C4-2B (cell line): ENCODE data around the gene L1TD1.
"Not testable (repeated sequence)": the region's sequence is repeated elsewhere in the genome, so short reads cannot be mapped to it uniquely, and the experiment has no call there.

Experiments
- H3K27ac ChIP-seq: fragments of 450-650 bp; 2 replicates; pipeline ENCODE4 v1.5.1; 2017
- CTCF ChIP-seq: fragments of 450-650 bp; conservative IDR thresholded peaks from 2 replicates; pipeline ENCODE4 v1.5.1; 2017; ENCODE audit warnings: mild to moderate bottlenecking
- ZFX ChIP-seq: fragments of 450-650 bp; IDR thresholded peaks from 2 replicates; pipeline ENCODE4 v1.6.1; 2017

L1TD1 gene

GRCh38 chr1:62210960-62211359, 16.3 kb downstream of the L1TD1 start:
- TF ChIP-seq ZFX (no peak), CTCF (no peak)
- H3K27ac ChIP-seq = no peak overlapping the region

- TF ChIP-seq ZFX (no peak), CTCF (no peak)
- no peak overlapping the region for H3K27ac ChIP-seq
These were observed 17.8 kb downstream of the L1TD1 start for GRCh38 chr1:62212411-62212810.

GRCh38 chr1:62213075-62213914, 18.6 kb downstream of the L1TD1 start:
- no peak for TF ChIP-seq ZFX
- no peak for TF ChIP-seq CTCF

DNA sequence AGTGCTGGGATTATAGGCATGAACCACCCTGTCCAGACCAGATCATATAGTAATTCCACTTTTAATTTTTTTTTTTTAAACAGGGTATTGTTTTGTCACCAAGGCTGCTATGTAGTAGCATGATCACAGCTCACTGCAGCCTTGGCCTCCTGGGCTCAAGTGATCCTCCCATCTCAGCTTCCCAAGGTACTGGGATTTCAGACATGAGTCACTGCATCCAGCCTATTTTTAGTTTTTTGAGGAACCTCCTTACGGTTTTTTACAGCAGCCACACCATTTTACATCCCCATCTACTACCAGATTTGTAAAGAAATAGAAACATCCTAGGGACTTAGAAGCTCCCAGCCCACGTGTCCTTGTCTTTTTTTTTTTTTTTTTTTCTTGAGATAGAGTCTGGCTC, 24.0 kb downstream of the L1TD1 start:
- no peak for TF ChIP-seq CTCF
- TF ChIP-seq ZFX = no peak
- H3K27ac ChIP-seq = no peak overlapping the region

More at GRCh38 chr1:62213075-62213914, 18.6 kb downstream of the L1TD1 start:
- no peak overlapping the region for H3K27ac ChIP-seq

GRCh38 chr1:62220456-62220855, 25.8 kb downstream of the L1TD1 start:
- H3K27ac ChIP-seq = not testable (repeated sequence)

DNA sequence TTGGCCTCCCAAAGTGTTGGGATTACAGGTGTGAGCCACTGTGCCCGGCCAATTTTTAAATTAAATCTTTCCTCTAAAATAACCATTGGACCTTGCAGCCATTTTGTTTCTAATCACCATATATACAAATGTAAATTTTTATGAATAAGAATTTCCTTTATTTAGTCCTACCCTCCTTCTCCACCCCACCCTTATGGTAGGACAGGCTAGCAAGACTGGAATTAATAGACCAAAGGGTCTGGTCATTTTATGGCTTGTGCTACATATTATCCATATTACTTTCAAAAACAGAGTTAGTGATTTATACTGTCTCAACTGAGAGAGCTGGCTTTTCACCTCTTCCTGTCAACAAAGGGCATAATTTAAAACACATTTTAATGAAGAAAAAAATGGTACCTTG, 26.5 kb downstream of the L1TD1 start:
- H3K27ac ChIP-seq = no peak overlapping the region
- TF ChIP-seq ZFX (no peak), CTCF (no peak)

DNA sequence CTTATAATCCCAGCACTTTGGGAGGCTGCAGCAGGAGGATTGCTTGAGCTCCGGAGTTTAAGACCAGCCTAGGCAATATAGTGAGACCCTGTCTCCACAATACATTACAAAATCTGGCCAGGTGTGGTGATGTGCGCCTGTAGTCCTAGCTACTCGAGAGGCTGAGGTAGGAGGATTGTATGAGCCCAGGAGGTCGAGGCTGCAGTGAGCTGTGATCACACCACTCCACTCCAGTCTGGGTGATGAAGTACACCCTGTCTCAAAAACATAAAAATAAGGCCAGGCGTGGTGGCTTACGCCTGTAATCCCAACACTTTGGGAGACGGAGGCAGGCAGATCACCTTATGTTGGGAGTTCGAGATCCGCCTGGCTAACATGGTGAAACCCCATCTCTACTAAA, 27.7 kb downstream of the L1TD1 start:
- TF ChIP-seq CTCF (no peak), ZFX (no peak)
- no peak overlapping the region for H3K27ac ChIP-seq

- TF ChIP-seq CTCF (no peak), ZFX (no peak)
- no peak overlapping the region for H3K27ac ChIP-seq
These were observed 29.5 kb downstream of the L1TD1 start for GRCh38 chr1:62224182-62224581.
